PC-3 (cell line): ENCODE results near the gene GP1BA. TPM values are rescaled to one million over a fixed set of nuclear protein-coding genes. Genes with fewer than 3 reads are reported as not detected.

Experiments used
- ATAC-seq: fragments of 200-7000 bp; cut with Tn5 transposase; 2 replicates; pipeline ENCODE4 v1.9.1; 2020; ENCODE audit warnings: mild to moderate bottlenecking, moderate library complexity
- BruUV-seq: library from RNA; stranded (reverse); fragments of 400-500 nt; replicated peaks from 2 replicates; lab custom pipeline; 2021; lab: Mats Ljungman, UMichigan
- CTCF ChIA-PET: fragments of 300-600 bp; sonication (Branson Sonifier 250); formaldehyde crosslinking; loops from one replicate; lab custom pipeline; 2022; ENCODE audit warnings: antibody characterized with exemption; lab: Charles Lee
- POLR2A ChIA-PET: fragments of 300-600 bp; sonication (Branson Sonifier 250); formaldehyde crosslinking; loops from one replicate; lab custom pipeline; 2022; ENCODE audit warnings: antibody characterized with exemption; ENCODE audit not compliant: unreplicated experiment; lab: Charles Lee
- DNase-seq: peaks from one replicate; pipeline ENCODE4 v3.0.0-alpha.2; 2015
- H2AFZ ChIP-seq: fragments of 300-600 bp; sonication (generic); 2 replicates; pipeline ENCODE4 v1.6.0; 2016; ENCODE audit warnings: antibody characterized with exemption, low read length
- H3F3A ChIP-seq: fragments of 300-600 bp; sonication (generic); one replicate; pipeline ENCODE4 v1.6.0; 2017; ENCODE audit warnings: antibody characterized with exemption, low read length, control low read depth, mild to moderate bottlenecking; ENCODE audit not compliant: unreplicated experiment
- H3K27ac ChIP-seq: fragments of 300-600 bp; sonication (generic); 2 replicates; pipeline ENCODE4 v1.5.1; 2016; ENCODE audit warnings: mild to moderate bottlenecking, low read length
- H3K27me3 ChIP-seq: fragments of 300-600 bp; sonication (generic); 2 replicates; pipeline ENCODE4 v1.6.1; 2016; ENCODE audit warnings: low read length, mixed read lengths
- H3K36me3 ChIP-seq: fragments of 300-600 bp; sonication (generic); 2 replicates; pipeline ENCODE4 v1.6.1; 2016; ENCODE audit warnings: low read depth, mixed run types, low read length, mixed read lengths
- H3K4me1 ChIP-seq: fragments of 300-600 bp; sonication (generic); 2 replicates; pipeline ENCODE4 v1.5.1; 2016; ENCODE audit warnings: low read length; ENCODE audit not compliant: insufficient read depth
- H3K4me2 ChIP-seq: fragments of 300-600 bp; sonication (generic); 2 replicates; pipeline ENCODE4 v1.6.0; 2016; ENCODE audit warnings: low read length
- H3K4me3 ChIP-seq: fragments of 300-600 bp; sonication (generic); 2 replicates; pipeline ENCODE4 v1.5.1; 2016; ENCODE audit warnings: mild to moderate bottlenecking, low read length, mixed read lengths
- H3K79me2 ChIP-seq: fragments of 300-600 bp; sonication (generic); 2 replicates; pipeline ENCODE4 v1.6.1; 2017; ENCODE audit warnings: low read length, mixed read lengths
- H3K9ac ChIP-seq: fragments of 300-600 bp; sonication (generic); 2 replicates; pipeline ENCODE4 v1.6.0; 2016; ENCODE audit warnings: mild to moderate bottlenecking, low read length
- H3K9me2 ChIP-seq: fragments of 300-600 bp; sonication (generic); replicated peaks from 2 replicates; pipeline ENCODE4 v1.6.1; 2016; ENCODE audit warnings: mixed run types, low read length, mixed read lengths
- H3K9me3 ChIP-seq: fragments of 300-600 bp; sonication (generic); 2 replicates; pipeline ENCODE4 v1.6.1; 2016; ENCODE audit warnings: low read length, mixed read lengths
- H4K20me1 ChIP-seq: fragments of 300-600 bp; sonication (generic); 2 replicates; pipeline ENCODE4 v1.6.1; 2016; ENCODE audit warnings: low read length, mixed read lengths
- CTCF ChIP-seq: fragments of 300-600 bp; sonication (generic); conservative IDR thresholded peaks from 2 replicates; pipeline ENCODE4 v1.5.1; 2017; ENCODE audit warnings: antibody characterized with exemption, low read depth, mild to moderate bottlenecking, low read length
- EZH2 ChIP-seq: fragments of 300-600 bp; sonication (generic); IDR thresholded peaks from one replicate; pipeline ENCODE4 v1.6.1; 2017; ENCODE audit warnings: antibody characterized with exemption, mild to moderate bottlenecking, low read length; ENCODE audit not compliant: unreplicated experiment
- EZH2phosphoT487 ChIP-seq: fragments of 300-600 bp; sonication (generic); IDR thresholded peaks from 2 replicates; pipeline ENCODE4 v1.6.1; 2018; ENCODE audit warnings: mild to moderate bottlenecking, antibody characterized with exemption, low read length, borderline replicate concordance
- intact Hi-C: fragments of 100-400 bp; cut with micrococcal nuclease; formaldehyde crosslinking; loops from 2 replicates; pipeline ENCODE4 v1.9.0; 2023
- total RNA-seq: library from RNA; depleted of rRNA; stranded (reverse); fragments of >200 nt; gene quantifications from 2 replicates; pipeline ENCODE4 v1.2.3, GENCODE V29; 2014

Gene GP1BA
- total RNA-seq, 1 experiment from 2014 or later = not detected

- CTCF ChIA-PET = no interaction called here
- no peaks in the 10 kb centered on the region for H3K27me3 ChIP-seq
- ATAC-seq (no peak), DNase-seq (no peak)
- H4K20me1 ChIP-seq = no peaks in the 10 kb centered on the region
- H3K9me2 ChIP-seq = no peaks in the 10 kb centered on the region
- H3K27ac ChIP-seq = no peak overlapping the region
- intact Hi-C loops = no loop called here
- no peak overlapping the region for H3K4me2 ChIP-seq
- no peaks in the 10 kb centered on the region for H3K36me3 ChIP-seq
- H2AFZ ChIP-seq = no peak overlapping the region
- POLR2A ChIA-PET = no interaction called here
- no peaks in the 10 kb centered on the region for H3K79me2 ChIP-seq
- no peak overlapping the region for H3K4me3 ChIP-seq
- TF ChIP-seq EZH2phosphoT487 (no peak), CTCF (no peak), EZH2 (no peak)
- no peaks in the 10 kb centered on the region for H3K4me1 ChIP-seq
- H3K9me3 ChIP-seq = no peaks in the 10 kb centered on the region
- H3F3A ChIP-seq = no peaks in the 10 kb centered on the region
- no peak overlapping the region for H3K9ac ChIP-seq
- no TSS peak for BruUV-seq
Measured at GRCh38 chr17:4958102-4958501, 26.0 kb downstream of the GP1BA start.

GRCh38 chr17:4959261-4959965 is 27.3 kb downstream of the GP1BA start:
- Histone ChIP-seq H3K9me3 (no peaks in the 10 kb centered on the region), H3K79me2 (no peaks in the 10 kb centered on the region), H2AFZ (no peak overlapping the region), H3K4me2 (no peak overlapping the region), H4K20me1 (no peaks in the 10 kb centered on the region), H3K36me3 (no peaks in the 10 kb centered on the region), H3K4me1 (no peaks in the 10 kb centered on the region), H3K9ac (no peak overlapping the region), H3K9me2 (no peaks in the 10 kb centered on the region), H3K4me3 (no peak overlapping the region), H3K27ac (no peak overlapping the region), H3F3A (no peaks in the 10 kb centered on the region), H3K27me3 (no peaks in the 10 kb centered on the region)
- DNase-seq (no peak), ATAC-seq (no peak)
- BruUV-seq = TSS peak; percentile 82
- intact Hi-C loops = no loop called here
- TF ChIP-seq EZH2phosphoT487 (no peak), CTCF (no peak), EZH2 (no peak)
- ChIA-PET POLR2A (no interaction called here), CTCF (no interaction called here)

- TF ChIP-seq CTCF (no peak), EZH2phosphoT487 (no peak), EZH2 (no peak)
- ChIA-PET POLR2A (no interaction called here), CTCF (no interaction called here)
- DNase-seq = no peak
- intact Hi-C loops = no loop called here
- no peaks in the 10 kb centered on the region for H3K4me1 ChIP-seq
- H3F3A ChIP-seq = no peaks in the 10 kb centered on the region
- H3K9ac ChIP-seq = no peak overlapping the region
- no peak overlapping the region for H2AFZ ChIP-seq
- no peaks in the 10 kb centered on the region for H3K79me2 ChIP-seq
- no peaks in the 10 kb centered on the region for H3K9me2 ChIP-seq
- no peaks in the 10 kb centered on the region for H4K20me1 ChIP-seq
- H3K9me3 ChIP-seq = no peaks in the 10 kb centered on the region
- H3K27ac ChIP-seq = no peak overlapping the region
- H3K4me3 ChIP-seq = no peak overlapping the region
- no peak for ATAC-seq
- no peaks in the 10 kb centered on the region for H3K36me3 ChIP-seq
- no TSS peak for BruUV-seq
- no peaks in the 10 kb centered on the region for H3K27me3 ChIP-seq
- no peak overlapping the region for H3K4me2 ChIP-seq
Measured at GRCh38 chr17:4960279-4960922, 28.3 kb downstream of the GP1BA start.
